GM12865 (cell line): Measurements from ENCODE around the gene CELSR1.

Experiments used
- DNase-seq: peaks from one replicate; pipeline ENCODE4 v3.0.0; 2010; ENCODE audit warnings: low read depth
- H3K4me3 ChIP-seq: 2 replicates; pipeline ENCODE4 v1.5.1; 2011; ENCODE audit warnings: mild to moderate bottlenecking, low read depth, low read length, control low read depth
- TF ChIP-seq, protein P1 (sequence below): IDR thresholded peaks from 2 replicates; pipeline ENCODE4 v1.5.1; 2011; ENCODE audit warnings: low read length, control low read depth, low read depth, inconsistent platforms; ENCODE audit not compliant: insufficient read depth; ENCODE audit errors: missing control alignments

CELSR1 gene

DNA sequence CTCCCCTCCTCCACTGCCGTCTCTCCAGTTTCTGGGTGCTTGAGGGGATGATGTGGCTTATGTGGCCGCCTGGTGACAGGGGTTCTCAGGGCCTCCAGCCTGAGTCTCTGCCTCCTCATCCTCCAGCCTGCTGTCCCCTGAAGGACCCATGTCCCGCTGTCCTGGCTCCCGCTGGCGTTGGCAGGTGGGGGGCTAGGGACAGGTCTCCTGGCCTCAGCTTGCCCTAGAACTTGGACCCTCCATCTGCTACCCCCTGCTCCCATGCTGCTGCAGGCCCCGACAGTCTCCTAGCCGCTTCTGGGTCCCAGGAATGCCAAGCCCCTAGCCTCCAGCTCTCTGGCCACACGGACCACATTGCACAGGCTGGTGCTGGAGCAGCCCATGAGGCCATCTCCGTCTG is 13.9 kb upstream of the CELSR1 start:
- no peak for DNase-seq
- H3K4me3 ChIP-seq, result no peak overlapping the region
- TF ChIP-seq, protein P1, sequence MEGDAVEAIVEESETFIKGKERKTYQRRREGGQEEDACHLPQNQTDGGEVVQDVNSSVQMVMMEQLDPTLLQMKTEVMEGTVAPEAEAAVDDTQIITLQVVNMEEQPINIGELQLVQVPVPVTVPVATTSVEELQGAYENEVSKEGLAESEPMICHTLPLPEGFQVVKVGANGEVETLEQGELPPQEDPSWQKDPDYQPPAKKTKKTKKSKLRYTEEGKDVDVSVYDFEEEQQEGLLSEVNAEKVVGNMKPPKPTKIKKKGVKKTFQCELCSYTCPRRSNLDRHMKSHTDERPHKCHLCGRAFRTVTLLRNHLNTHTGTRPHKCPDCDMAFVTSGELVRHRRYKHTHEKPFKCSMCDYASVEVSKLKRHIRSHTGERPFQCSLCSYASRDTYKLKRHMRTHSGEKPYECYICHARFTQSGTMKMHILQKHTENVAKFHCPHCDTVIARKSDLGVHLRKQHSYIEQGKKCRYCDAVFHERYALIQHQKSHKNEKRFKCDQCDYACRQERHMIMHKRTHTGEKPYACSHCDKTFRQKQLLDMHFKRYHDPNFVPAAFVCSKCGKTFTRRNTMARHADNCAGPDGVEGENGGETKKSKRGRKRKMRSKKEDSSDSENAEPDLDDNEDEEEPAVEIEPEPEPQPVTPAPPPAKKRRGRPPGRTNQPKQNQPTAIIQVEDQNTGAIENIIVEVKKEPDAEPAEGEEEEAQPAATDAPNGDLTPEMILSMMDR, result no peak

DNA sequence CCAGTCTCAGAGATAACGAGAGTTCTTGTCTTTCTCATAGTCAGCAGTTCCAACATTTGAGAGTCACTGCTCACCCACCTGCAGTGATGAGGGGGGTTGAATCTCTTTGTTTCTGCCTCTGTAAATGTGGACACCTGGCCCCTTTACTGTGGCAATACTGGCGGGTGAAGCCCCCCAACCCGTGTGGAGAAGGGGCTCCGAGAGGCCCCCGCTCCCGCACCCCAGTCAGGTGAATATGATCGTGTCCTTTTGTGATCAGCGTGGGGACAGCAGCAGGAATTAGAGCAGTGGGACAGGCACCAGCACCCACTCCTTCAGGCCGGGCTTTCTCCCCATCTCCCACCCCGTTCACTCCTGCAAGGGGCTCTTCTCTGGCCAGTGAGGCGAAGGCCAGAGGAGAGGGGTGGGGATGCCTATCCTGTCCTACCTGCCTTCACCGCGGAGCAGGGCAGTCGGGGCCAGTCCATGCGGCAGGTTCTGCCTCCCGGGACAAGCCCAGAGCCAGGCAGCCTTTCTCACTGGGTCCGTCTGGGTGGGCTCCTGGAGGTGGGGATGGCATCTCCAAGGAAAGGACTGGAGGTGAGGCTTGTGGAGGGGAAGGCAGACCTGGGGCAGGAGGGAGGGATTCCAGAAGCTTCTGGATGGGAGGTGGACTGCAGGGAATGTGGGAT is 12.7 kb upstream of the CELSR1 start:
- no peak overlapping the region for H3K4me3 ChIP-seq
- no peak for DNase-seq
- TF ChIP-seq, protein P1, result no peak

DNA sequence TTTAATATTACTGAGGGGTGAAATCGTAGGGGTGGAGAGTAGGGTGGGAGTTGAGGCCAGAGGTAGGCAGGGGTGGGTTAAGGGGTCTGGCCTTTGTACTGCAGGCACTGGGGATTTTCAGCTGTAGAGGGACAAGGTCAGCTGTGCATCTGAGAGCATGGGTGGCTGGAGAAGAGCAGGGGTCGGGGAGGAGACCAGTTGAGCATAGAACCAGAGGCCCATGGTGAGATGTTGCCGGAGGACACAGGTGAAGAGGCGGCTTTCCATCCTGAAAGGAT is 12.1 kb upstream of the CELSR1 start:
- TF ChIP-seq, protein P1, result no peak
- no peak overlapping the region for H3K4me3 ChIP-seq
- DNase-seq, result no peak

DNA sequence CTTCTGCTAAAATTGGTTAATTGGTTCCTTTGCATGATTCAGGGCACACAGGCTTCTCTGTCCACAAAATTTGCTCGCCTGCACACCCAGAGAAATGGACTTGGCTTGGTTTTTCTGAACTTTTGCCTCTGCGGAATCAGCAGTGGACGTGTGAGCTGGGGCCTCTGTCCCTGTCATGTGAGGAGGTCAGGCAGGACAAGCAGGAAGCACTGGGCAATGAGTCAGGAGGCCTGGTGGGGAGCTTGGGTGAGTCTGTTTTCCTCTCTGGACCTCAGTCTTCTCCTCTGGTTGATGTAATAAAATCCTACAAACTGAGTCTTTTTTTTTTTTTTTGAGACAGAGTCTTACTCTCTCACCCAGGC is 10.4 kb upstream of the CELSR1 start:
- TF ChIP-seq, protein P1, result no peak
- no peak for DNase-seq
- no peak overlapping the region for H3K4me3 ChIP-seq

DNA sequence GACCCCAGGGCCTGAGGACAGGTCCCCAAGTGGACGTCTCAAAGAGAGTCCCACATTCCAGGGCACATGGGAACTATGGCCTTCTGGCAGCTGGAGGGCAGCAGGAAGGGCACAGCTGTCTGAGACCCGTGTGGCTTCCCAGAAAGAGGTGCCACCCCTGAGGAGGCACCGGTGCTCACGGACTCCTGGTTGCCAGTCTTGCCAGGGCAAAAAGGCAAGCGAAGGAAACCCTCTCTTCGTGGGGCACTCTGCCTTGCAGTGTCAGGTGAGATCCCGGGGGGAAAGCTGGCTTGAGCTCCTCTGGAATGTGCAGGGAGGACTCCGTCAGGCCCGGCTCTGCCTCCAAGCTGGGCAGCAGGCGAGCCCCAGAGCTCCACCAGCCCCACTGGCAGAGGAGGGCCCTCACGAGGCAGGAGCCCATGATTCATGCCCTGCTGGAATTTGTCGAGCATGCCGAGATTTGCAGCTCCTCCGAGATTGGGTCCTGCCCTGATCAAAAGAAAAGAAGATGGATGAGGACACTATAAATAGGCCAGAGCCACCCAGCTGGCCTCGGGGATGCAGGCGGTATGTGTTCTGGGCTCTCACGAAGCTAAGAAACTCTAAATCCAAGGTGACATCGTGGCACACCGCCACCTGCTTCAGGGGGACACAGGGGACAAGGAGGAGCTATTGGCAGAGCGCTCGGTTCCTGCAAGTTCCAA is 9.9 kb upstream of the CELSR1 start:
- no peak for DNase-seq
- TF ChIP-seq, protein P1, result no peak
- H3K4me3 ChIP-seq, result no peak overlapping the region

DNA sequence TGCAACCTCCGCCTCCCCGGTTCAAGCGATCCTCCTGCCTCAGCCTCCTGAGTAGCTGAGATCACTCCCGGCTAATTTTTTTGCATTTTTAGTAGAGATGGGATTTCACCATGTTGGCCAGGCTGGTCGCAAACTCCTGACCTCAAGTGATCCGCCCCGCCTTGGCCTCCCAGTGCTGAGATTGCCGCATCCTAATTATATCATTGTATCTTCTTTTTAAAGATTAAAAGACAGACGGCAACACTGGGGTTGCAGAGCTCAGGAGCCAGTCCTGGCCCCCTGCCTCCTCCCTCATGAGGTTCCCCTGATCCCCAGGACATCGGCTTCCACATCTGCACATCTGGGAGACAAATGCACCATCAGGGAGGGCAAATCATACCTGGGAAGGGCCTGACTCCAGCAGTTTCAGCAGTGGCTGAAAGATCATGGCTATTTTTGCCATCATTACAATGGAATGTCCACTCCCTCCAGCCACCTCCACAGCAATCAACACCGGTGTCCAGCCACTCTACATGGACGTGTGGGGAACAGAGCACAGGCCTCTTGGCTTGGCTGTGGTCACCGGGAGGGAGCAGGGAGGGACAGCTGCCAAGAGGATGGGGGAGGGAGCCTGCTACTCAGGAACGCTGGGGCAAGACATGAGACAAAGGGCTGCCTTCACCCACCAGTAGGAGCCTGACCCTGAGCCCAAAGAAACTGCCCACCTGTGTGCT is 9.2 kb upstream of the CELSR1 start:
- TF ChIP-seq, protein P1, result no peak
- DNase-seq, result no peak
- no peak overlapping the region for H3K4me3 ChIP-seq
